ENCODE measurements around the gene HM13. TPM values are rescaled to one million over a fixed set of nuclear protein-coding genes. Genes with fewer than 3 reads are reported as not detected.

The HM13 gene
- total and polyA plus RNA-seq, 2 of the 13 experiments (the other 11 are each of a cell fraction or from before 2014, with no cell fraction given): 118 to 243 TPM

- TF ChIP-seq ZMYM2 (CRISPR knock-in tag; IDR thresholded peaks at IDR 0.05) (no peak), RAD51 (IDR thresholded peaks at IDR 0.05; ENCODE audit: borderline replicate concordance) (no peak), ZNF558 (CRISPR knock-in tag; IDR thresholded peaks at IDR 0.05; ENCODE audit: borderline replicate concordance) (peak; percentile 95; the same call in 1 of the 2 replicates), ZNF143 (CRISPR knock-in tag; IDR thresholded peaks at IDR 0.05) (peak; percentile 66), MAZ (IDR thresholded peaks at IDR 0.05; ENCODE audit: borderline replicate concordance, low read depth, low read length) (peak; percentile 85; the same call in 1 of the 2 replicates), MAZ (CRISPR knock-in tag; IDR thresholded peaks at IDR 0.05; ENCODE audit: low read depth) (peak; percentile 98), ZNF224 (CRISPR knock-in tag; IDR thresholded peaks at IDR 0.05) (0 out of 2 replicates have a peak, but pooled peaks have one; percentile 80), ZBTB38 (CRISPR knock-in tag; IDR thresholded peaks at IDR 0.05) (peak; percentile 97), MEIS2 (CRISPR knock-in tag; IDR thresholded peaks at IDR 0.05) (peak; percentile 95), HOXD1 (CRISPR knock-in tag; IDR thresholded peaks at IDR 0.05) (peak; percentile 98), ZBTB7A (CRISPR knock-in tag; IDR thresholded peaks at IDR 0.05) (peak; percentile 21; the same call in 1 of the 2 replicates), NFKB2 (CRISPR knock-in tag; IDR thresholded peaks at IDR 0.05; ENCODE audit: borderline replicate concordance) (peak; percentile 98), ARID2 (CRISPR knock-in tag; IDR thresholded peaks at IDR 0.05; ENCODE audit: borderline replicate concordance) (no peak), ZNF251 (CRISPR knock-in tag; IDR thresholded peaks at IDR 0.05) (0 out of 2 replicates have a peak, but pooled peaks have one; percentile 75), U2AF2 (IDR thresholded peaks at IDR 0.05; ENCODE audit: low read depth, low read length) (peak; percentile 7), ZNF792 (CRISPR knock-in tag; IDR thresholded peaks at IDR 0.05) (peak; percentile 83), NKX3-1 (CRISPR knock-in tag; IDR thresholded peaks at IDR 0.05) (peak; percentile 95; the same call in 1 of the 2 replicates), PRMT3 (CRISPR knock-in tag; IDR thresholded peaks at IDR 0.05; ENCODE audit: borderline replicate concordance, low read depth) (peak; percentile 89; the same call in 1 of the 2 replicates), ZFYVE20 (CRISPR knock-in tag; IDR thresholded peaks at IDR 0.05; ENCODE audit: borderline replicate concordance, low read depth) (no peak), IRX3 (CRISPR knock-in tag; IDR thresholded peaks at IDR 0.05; ENCODE audit: borderline replicate concordance, low read depth) (no peak), POGK (CRISPR knock-in tag; conservative IDR thresholded peaks at IDR 0.05) (peak; percentile 94), ZFP41 (CRISPR knock-in tag; IDR thresholded peaks at IDR 0.05; ENCODE audit: borderline replicate concordance) (peak; percentile 23; the same call in 1 of the 2 replicates)
- TF ChIP-seq, protein P1, sequence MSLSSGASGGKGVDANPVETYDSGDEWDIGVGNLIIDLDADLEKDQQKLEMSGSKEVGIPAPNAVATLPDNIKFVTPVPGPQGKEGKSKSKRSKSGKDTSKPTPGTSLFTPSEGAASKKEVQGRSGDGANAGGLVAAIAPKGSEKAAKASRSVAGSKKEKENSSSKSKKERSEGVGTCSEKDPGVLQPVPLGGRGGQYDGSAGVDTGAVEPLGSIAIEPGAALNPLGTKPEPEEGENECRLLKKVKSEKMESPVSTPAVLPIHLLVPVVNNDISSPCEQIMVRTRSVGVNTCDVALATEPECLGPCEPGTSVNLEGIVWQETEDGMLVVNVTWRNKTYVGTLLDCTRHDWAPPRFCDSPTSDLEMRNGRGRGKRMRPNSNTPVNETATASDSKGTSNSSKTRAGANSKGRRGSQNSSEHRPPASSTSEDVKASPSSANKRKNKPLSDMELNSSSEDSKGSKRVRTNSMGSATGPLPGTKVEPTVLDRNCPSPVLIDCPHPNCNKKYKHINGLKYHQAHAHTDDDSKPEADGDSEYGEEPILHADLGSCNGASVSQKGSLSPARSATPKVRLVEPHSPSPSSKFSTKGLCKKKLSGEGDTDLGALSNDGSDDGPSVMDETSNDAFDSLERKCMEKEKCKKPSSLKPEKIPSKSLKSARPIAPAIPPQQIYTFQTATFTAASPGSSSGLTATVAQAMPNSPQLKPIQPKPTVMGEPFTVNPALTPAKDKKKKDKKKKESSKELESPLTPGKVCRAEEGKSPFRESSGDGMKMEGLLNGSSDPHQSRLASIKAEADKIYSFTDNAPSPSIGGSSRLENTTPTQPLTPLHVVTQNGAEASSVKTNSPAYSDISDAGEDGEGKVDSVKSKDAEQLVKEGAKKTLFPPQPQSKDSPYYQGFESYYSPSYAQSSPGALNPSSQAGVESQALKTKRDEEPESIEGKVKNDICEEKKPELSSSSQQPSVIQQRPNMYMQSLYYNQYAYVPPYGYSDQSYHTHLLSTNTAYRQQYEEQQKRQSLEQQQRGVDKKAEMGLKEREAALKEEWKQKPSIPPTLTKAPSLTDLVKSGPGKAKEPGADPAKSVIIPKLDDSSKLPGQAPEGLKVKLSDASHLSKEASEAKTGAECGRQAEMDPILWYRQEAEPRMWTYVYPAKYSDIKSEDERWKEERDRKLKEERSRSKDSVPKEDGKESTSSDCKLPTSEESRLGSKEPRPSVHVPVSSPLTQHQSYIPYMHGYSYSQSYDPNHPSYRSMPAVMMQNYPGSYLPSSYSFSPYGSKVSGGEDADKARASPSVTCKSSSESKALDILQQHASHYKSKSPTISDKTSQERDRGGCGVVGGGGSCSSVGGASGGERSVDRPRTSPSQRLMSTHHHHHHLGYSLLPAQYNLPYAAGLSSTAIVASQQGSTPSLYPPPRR (CRISPR knock-in tag; IDR thresholded peaks at IDR 0.05; ENCODE audit: borderline replicate concordance): peak; percentile 86; the same call in 1 of the 2 replicates
Measured at GRCh38 chr20:31514154-31515071, at the start of gene HM13 (continued).

All from HepG2 (cell line).